ENCODE measurements around the gene SHKBP1. TPM values are rescaled to one million over a fixed set of nuclear protein-coding genes. Genes with fewer than 3 reads are reported as not detected.

The SHKBP1 gene
- total and polyA plus RNA-seq, 9 of the 15 experiments (the other 6 are each of a cell fraction or from before 2014, with no cell fraction given), result 1.2 to 58.1 (median 22.3) TPM

DNA sequence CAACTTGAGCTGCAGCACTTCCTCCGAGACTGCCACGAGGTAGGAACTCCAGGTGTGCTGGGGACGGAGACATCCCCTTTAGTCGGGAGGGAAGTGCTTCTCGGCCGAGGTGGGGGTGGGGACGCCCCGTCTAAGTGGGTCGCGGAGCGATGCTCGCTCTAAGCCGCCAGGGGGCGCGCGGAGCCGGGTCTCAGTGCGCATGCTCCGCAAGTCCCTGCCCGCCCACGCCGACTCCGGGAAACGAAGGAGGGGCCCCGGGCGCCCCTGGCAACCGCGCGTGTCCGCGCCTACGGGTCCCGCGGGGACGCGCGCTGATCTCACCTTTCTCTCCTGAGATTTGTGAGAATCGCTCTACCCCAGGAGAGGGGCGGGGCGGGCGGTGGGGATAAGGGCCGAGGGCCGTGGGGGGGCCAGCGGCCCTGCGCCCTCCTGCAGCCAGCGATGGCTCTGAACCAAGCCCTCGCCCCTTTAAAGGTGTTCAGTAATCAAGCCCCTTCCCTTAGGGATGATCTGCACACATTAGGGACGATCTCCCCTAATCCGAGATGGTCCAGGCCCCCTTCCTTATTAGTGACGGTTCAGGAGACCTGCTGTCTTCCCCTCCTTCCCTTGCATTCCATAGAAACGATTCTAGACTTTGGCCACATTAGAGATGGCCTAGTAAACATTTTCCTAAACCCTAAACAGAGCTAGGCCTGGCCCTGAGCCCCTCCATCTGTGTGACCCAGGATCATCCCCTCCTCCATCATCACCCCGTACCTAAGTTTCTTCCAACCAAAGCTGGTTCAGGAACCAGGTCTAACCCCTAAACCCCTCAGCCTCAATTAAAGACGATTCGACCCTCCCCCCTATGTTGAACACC is 47.3 kb upstream of the SHKBP1 start (continued):
- TF ChIP-seq SRSF7 (optimal IDR thresholded peaks at IDR 0.05; ENCODE audit: low read depth, low read length) (no peak), ZC3H8 (IDR thresholded peaks at IDR 0.05) (no peak), CTBP1 (IDR thresholded peaks at IDR 0.05; ENCODE audit: borderline replicate concordance) (peak; percentile 59; the same call in 1 of the 2 replicates), FOXJ3 (CRISPR knock-in tag; IDR thresholded peaks at IDR 0.05) (no peak), PRMT5 (CRISPR knock-in tag; IDR thresholded peaks at IDR 0.05) (no peak), TAF1 (IDR thresholded peaks at IDR 0.05; ENCODE audit: control insufficient read depth, extremely low read depth, insufficient read depth, low read length, severe bottlenecking) (no peak), NBN (IDR thresholded peaks at IDR 0.05; ENCODE audit: low read depth) (0 out of 2 replicates have a peak, but pooled peaks have one; percentile 6), ZNF3 (CRISPR knock-in tag; IDR thresholded peaks at IDR 0.05) (no peak), ZNF445 (CRISPR knock-in tag; IDR thresholded peaks at IDR 0.05; ENCODE audit: low read depth) (no peak), CHD1 (IDR thresholded peaks at IDR 0.05; ENCODE audit: low read length) (no peak), ZNF174 (CRISPR knock-in tag; IDR thresholded peaks at IDR 0.05) (no peak), CXXC5 (CRISPR knock-in tag; IDR thresholded peaks at IDR 0.05) (peak; percentile 65), KLF10 (CRISPR knock-in tag; IDR thresholded peaks at IDR 0.05) (no peak), ZNF644 (tag; IDR thresholded peaks at IDR 0.05; ENCODE audit: low read depth) (no peak; the same call in 1 of the 2 replicates)
- TF ChIP-seq, protein P1, sequence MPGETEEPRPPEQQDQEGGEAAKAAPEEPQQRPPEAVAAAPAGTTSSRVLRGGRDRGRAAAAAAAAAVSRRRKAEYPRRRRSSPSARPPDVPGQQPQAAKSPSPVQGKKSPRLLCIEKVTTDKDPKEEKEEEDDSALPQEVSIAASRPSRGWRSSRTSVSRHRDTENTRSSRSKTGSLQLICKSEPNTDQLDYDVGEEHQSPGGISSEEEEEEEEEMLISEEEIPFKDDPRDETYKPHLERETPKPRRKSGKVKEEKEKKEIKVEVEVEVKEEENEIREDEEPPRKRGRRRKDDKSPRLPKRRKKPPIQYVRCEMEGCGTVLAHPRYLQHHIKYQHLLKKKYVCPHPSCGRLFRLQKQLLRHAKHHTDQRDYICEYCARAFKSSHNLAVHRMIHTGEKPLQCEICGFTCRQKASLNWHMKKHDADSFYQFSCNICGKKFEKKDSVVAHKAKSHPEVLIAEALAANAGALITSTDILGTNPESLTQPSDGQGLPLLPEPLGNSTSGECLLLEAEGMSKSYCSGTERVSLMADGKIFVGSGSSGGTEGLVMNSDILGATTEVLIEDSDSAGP (CRISPR knock-in tag; IDR thresholded peaks at IDR 0.05), result no peak
- TF ChIP-seq, protein P2, sequence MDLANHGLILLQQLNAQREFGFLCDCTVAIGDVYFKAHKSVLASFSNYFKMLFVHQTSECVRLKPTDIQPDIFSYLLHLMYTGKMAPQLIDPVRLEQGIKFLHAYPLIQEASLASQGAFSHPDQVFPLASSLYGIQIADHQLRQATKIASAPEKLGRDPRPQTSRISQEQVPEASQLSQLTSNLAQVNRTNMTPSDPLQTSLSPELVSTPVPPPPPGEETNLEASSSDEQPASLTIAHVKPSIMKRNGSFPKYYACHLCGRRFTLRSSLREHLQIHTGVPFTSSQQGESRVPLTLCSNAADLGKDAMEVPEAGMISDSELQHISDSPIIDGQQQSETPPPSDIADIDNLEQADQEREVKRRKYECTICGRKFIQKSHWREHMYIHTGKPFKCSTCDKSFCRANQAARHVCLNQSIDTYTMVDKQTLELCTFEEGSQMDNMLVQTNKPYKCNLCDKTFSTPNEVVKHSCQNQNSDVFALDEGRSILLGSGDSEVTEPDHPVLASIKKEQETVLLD (IDR thresholded peaks at IDR 0.05), result peak; percentile 90

Measured in K562 (cell line).